ENCODE measurements around the gene PRPF31.
"Not testable (repeated sequence)": the region's sequence is repeated elsewhere in the genome, so short reads cannot be mapped to it uniquely, and the experiment has no call there.

PRPF31 gene

DNA sequence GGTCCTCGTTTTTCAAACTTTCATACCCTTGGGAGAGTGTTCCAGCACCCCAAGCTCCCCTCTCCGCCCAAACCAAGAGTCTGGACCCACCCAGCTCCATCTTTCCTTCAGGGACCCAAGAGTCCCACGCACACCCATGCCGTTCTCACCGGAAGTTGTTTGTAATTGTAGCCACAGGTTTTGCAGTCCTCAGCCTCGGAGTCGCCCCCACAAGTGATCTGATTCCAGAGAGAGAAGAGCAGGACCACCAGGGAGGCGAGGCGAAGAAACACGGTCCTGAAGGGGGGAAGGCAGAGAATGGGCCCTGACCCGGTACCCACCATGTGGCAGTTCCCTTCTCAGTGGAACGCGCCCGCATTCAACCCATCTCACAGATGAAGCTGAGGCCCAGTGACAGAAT is 47.3 kb downstream of the PRPF31 start:
- no peak for DNase-seq (ENCODE audit: low spot score)

DNA sequence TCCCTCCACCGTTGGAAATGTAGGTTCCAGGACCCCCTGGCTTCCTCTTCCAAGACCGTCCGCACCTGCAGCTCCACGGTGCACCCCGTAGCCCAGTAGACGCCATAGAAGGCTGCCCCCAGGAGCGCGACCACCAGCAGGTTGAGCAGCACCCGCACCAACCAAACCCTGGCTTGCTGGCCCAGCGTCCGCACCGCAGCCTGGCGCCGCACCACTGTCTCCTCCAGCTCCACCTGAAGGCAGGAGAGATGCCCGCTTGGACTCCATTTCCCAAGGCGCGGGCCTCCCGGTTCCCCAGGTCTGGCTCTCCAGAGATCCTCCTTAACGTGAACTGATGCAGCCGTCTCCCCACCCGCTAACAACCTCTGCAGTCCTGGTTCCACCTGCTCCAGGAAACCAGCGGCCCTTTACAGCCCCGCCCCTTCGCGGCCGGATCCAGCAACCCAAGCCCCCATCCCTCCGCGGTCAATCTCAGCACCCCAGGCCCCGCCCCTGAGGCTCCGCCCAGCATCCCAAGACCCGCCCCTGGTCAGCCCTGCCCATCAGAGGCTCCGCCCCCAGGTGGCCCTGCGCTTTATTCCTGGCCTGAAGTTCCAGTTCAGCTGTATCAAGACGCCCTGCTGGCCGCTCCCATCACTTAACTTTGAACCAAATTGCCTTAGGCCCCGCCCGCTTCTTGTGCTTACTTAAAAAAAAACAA is 49.0 kb downstream of the PRPF31 start:
- no peak for DNase-seq (ENCODE audit: low spot score)

- DNase-seq (ENCODE audit: low spot score): no peak
These were observed 49.7 kb downstream of the PRPF31 start for GRCh38 chr19:54165222-54165621.

GRCh38 chr19:54168174-54168917 is 52.8 kb downstream of the PRPF31 start:
- DNase-seq (ENCODE audit: low spot score): peak; percentile 87

DNA sequence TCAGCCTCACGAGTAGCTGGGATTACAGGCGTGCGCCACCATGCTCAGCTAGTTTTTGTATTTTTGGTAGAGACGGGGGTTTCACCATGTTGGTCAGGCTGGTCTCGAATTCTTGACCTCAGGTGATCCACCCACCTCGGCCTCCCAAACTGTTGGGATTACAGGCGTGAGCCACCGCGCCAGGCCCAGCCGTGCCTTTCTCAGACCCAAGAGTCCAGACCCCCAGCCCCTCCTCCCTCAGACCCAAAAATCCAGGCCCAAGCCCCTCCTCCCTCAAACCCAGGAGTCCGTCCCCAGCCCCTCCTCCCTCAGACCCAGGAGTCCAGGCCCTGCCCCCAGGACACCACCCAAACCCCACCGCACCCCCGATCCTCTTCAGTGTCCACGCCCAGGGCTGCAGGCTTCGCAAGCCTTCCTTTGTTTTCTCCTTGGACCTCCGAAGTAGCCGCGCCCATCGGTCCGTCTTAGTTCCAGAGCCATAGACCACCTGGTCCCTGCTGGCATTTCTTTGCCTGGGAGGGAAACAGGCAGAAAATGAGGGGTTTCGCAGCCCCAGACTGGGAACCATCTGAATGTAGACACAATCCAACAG is 53.7 kb downstream of the PRPF31 start:
- no peak for DNase-seq (ENCODE audit: low spot score)

GRCh38 chr19:54171736-54172431 is 56.3 kb downstream of the PRPF31 start:
- not testable (repeated sequence) for DNase-seq (ENCODE audit: low spot score)

DNA sequence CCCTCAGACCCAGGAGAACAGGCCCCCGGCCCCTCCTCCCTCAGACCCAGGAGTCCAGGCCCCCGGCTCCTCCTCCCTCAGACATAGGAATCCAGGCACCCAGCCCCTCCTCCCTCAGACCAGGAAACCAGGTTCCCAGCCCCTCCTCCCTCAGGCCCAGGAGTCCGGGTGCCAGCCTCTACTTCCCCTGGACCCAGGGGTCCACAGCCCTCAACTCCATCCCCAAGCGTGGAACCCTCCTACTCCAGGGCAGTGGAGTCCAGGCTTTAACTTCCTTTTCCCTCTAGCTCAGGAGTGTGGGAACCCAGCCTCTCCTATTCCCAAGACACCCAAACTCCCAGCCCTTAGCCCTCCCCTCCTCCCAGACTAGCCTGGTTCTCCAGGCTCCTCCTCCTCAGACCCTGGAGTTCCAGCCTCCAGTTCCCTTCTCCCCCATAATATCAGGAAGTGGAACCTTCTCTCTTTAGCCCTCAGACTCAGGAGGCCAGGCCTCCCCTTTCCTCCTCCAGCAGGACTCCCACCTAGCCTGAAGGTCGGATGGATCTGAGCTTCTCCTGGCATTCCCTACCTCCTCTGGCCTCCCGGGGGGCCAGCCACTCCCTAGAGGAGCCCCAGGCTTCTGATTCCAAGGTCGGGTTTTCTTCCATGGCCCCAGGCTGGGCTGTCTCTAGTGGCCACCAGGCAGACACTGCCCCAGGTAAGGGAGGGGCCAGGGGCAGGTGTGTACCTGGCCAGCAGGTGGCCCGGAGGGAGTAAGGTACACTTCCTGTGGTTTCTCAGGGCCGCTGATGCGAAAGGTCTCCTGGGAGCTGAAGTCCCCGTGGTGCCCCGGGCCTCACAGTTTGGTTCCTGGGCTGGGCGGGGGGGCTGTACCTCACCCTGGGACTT is 57.2 kb downstream of the PRPF31 start, which contains the start of gene TMC4:
Gene TMC4, minus strand, starts transcription at position 690 of the 888 bp plus-strand sequence. Its CDS starts 43 bp downstream, at position 647.
- DNase-seq (ENCODE audit: low spot score): peak; percentile 54

- DNase-seq (ENCODE audit: low spot score): no peak
These were observed 57.8 kb downstream of the PRPF31 start for GRCh38 chr19:54173359-54173699.

DNA sequence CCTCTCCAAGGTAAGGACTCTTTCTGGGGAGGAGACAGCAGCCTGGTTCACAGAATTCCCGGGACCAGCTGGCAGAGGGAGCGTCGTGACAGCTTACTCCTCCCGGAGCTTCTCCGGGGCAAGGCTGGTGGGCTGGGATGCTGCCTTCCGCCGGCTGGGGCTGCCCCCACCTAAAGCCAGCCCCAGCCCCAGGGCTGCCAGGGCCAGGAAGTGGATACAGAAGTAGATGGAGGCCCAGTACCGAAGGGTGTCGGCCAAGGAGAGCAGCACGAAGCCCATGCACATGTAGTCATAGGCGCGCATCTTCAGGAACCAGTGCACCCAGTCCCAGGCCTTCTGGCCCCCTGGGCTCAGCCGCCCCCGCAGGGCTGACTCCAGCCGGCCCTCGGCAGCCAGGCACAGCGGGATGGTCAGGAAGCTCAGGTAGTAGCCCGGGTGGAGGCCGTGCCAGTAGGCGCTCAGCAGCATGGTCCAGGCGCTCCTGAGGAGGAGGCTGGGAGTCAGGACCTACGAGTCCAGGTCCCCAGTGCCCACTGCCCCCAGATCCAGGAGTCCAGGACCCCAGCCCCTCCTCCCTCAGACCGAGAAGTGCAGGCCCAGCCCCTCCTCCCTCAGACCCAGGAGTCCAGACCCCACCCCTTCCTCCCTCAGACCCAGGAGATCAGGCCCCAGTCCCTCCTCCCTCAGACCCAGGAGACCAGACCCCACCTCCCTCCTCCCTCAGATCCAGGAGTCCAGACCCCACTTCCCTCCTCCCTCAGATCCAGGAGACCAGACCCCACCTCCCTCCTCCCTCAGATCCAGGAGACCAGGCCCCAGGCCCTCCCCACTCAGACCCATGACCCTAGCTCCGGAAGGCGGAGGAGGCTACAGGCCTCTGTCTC is 58.6 kb downstream of the PRPF31 start:
- DNase-seq (ENCODE audit: low spot score): no peak

DNA sequence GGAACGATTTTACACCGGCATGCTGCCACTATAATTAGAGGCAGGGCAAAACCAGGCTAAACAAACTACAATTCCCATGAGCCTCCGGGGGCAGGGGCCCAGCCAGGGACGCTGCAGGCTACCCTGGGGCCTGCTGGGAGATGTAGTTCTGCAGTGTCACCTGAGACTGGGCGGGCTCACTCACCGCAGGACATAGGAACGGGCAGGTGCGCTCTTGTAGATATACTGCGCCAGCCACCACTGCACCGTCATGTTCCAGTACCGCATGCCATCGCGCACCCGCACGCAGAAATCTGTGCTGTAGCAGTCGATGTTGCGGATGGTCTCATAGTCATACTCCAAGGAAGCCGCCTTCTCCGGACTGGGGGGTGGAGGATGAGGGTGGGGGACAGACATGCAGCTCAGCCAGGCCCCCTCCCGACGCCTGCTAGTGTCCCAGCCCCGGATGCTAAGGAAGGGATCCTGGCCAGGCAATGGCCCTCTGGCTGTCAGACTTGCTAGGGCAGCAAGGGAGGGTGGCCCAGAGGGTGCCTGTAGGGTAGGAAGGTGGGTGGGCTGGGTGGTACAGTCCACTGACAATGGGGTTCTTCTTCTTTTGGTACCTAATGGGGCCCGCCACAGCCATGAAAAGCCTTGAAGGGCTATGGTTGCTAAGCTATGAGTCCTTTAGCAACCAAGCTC is 63.2 kb downstream of the PRPF31 start:
- DNase-seq (ENCODE audit: low spot score): no peak

DNA sequence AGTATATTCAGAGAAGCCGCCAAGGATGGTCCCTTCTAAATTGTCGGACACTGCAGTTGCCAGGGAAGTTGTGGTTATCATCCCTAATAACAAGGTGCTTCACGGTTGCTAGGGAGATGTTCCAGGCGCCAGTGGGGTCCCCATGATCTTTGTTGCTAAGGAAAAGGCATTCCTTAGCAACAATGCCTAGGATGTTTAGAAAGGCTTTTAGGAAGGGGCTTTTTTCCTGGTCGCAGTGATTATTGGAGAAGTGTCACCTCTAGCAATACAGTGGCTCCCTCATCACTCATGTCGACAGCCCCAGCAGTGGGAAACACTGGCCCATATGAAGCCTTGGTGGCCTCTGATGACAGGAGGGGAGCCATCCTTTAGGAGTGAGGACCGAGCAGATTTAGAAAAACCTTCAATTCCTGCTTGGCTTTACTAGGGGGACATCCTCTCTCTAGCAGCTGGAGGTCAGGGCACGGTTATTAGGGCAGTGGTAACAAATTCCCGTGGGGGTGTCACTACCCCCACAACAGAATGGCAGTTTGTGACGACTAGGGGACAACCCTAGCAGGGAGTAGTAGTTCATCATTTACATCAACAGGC is 63.8 kb downstream of the PRPF31 start:
- DNase-seq (ENCODE audit: low spot score): no peak

GRCh38 chr19:54179921-54180461 is 64.4 kb downstream of the PRPF31 start:
- DNase-seq (ENCODE audit: low spot score): no peak

DNA sequence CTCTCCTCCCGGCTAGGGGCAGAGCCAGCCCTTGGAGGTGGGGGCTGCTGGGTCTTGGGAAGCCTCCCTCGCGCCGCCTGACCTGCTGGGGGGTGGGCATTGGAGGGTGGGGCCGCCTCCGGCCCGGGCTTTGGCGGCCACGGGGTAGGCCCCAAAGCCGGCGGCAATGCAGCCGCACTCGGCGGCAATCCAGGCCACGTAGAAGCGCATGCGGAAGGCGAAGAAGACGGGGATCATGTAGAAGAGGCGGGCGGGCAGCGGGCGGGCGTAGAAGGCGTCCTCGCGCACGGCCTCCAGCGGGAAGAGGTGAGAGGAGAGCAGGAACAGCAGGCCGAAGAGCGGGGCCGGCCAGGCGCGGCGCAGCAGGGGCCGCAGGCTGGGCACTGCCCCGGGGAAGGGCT is 65.1 kb downstream of the PRPF31 start:
- DNase-seq (ENCODE audit: low spot score): no peak

Measured in germinal center (tissue), 1 donor.